ENCODE measurements around the gene SEPTIN10.

DNA sequence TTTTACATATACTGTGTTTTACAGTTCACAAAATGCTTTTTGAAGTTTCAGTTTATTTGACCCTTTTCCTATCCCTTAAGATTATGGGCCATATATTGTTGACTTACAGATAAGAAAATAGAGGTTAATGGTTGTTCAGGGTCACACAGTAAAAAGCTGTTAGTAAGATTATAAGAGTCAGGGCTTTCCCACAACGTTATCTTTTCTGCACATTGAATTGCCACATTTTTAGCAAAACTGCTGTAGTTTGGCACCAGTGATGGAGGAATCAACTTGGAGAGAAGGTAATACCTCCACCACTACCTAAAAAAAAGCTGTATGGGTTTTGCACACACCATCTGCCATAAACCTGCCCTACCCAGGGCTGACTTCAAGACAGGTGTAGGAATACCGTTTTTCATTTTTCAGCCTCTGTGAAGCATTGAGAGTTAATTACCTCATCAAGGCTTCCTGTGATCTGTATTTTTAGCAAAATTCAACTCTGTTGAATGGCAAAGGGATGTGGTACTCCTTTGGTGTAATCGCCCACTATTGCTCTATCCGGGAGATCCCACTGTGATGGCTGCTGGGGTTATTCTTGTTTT, 5.4 kb upstream of the SEPTIN10 start:
- TF ChIP-seq, protein P1, sequence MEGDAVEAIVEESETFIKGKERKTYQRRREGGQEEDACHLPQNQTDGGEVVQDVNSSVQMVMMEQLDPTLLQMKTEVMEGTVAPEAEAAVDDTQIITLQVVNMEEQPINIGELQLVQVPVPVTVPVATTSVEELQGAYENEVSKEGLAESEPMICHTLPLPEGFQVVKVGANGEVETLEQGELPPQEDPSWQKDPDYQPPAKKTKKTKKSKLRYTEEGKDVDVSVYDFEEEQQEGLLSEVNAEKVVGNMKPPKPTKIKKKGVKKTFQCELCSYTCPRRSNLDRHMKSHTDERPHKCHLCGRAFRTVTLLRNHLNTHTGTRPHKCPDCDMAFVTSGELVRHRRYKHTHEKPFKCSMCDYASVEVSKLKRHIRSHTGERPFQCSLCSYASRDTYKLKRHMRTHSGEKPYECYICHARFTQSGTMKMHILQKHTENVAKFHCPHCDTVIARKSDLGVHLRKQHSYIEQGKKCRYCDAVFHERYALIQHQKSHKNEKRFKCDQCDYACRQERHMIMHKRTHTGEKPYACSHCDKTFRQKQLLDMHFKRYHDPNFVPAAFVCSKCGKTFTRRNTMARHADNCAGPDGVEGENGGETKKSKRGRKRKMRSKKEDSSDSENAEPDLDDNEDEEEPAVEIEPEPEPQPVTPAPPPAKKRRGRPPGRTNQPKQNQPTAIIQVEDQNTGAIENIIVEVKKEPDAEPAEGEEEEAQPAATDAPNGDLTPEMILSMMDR (IDR thresholded peaks at IDR 0.05), result no peak
- TF ChIP-seq POLR2A (IDR thresholded peaks at IDR 0.05) (no peak), EP300 (IDR thresholded peaks at IDR 0.05) (no peak)

Measured in tibial nerve (tissue), 4 donors.